Activated CD8-positive, alpha-beta T cell treated with anti-CD3 and anti-CD28 coated beads for 36 hours (primary cell): ENCODE data around the gene SCML1. TPM values are rescaled to one million over a fixed set of nuclear protein-coding genes. Genes with fewer than 3 reads are reported as not detected.
A peak's percentile ranks its signal among the peaks of the same experiment; 100 is the strongest.

Experiments
- ATAC-seq: fragments of 200-7000 bp; cut with Tn5 transposase; one replicate; pipeline ENCODE4 v1.10.0; 2021; ENCODE audit warnings: mild to moderate bottlenecking, moderate library complexity
- CTCF ChIA-PET: fragments of 350-600 bp; sonication (Branson Sonifier 250); formaldehyde crosslinking; loops from one replicate; lab custom pipeline; 2021; ENCODE audit warnings: antibody characterized with exemption; lab: Charles Lee
- POLR2A ChIA-PET: fragments of 350-600 bp; sonication (Branson Sonifier 250); formaldehyde crosslinking; loops from one replicate; lab custom pipeline; 2021; ENCODE audit warnings: antibody characterized with exemption; lab: Charles Lee
- DNase-seq: peaks from one replicate; pipeline ENCODE4 v3.0.0-alpha.2; 2020
- H3K27ac Mint-ChIP-seq: one replicate; pipeline ENCODE4 v1.8.0; 2021; ENCODE audit warnings: mild to moderate bottlenecking, mixed read lengths
- H3K27me3 Mint-ChIP-seq: one replicate; pipeline ENCODE4 v1.8.0; 2021; ENCODE audit warnings: mixed read lengths
- H3K36me3 Mint-ChIP-seq: one replicate; pipeline ENCODE4 v1.8.0; 2021; ENCODE audit warnings: low read depth, mixed read lengths
- H3K4me1 Mint-ChIP-seq: one replicate; pipeline ENCODE4 v1.8.0; 2021; ENCODE audit warnings: low read depth, mixed read lengths
- H3K4me3 Mint-ChIP-seq: one replicate; pipeline ENCODE4 v1.8.0; 2021; ENCODE audit warnings: mild to moderate bottlenecking, moderate library complexity, mixed read lengths
- H3K9me3 Mint-ChIP-seq: one replicate; pipeline ENCODE4 v1.8.0; 2021; ENCODE audit warnings: mixed read lengths
- CTCF ChIP-seq: fragments of 200-600 bp; IDR thresholded peaks from one replicate; pipeline ENCODE4 v1.8.0; 2022; ENCODE audit warnings: antibody characterized with exemption, mild to moderate bottlenecking
- intact Hi-C: fragments of 100-400 bp; cut with micrococcal nuclease; formaldehyde crosslinking; loops from one replicate; pipeline ENCODE4 v1.10.0; 2022
- total RNA-seq, 2 experiments: library from RNA; stranded (reverse); gene quantifications; one replicate each; pipeline ENCODE4 v1.2.3, GENCODE V29; 2021

Gene SCML1
- total RNA-seq, 2 experiments from 2014 or later, result 4.1 to 4.6 TPM

GRCh38 chrX:17737710-17737985, 355 bp downstream of the SCML1 start:
- Mint-ChIP-seq H3K27ac (peak overlapping the region; percentile 80), H3K4me1 (peaks cover 35% of the 10 kb centered on the region), H3K4me3 (peak overlapping the region; percentile 76), H3K9me3 (no peaks in the 10 kb centered on the region), H3K27me3 (no peaks in the 10 kb centered on the region), H3K36me3 (no peaks in the 10 kb centered on the region)
- ATAC-seq (peak; percentile 6), DNase-seq (peak; percentile 37)
- CTCF ChIA-PET, result no interaction called here
- intact Hi-C loops, result no loop called here
- TF ChIP-seq CTCF, result no peak
- POLR2A ChIA-PET, result interaction anchor here (1.4 kb wide), 1 partner anchor 11 kb away, joined by 3 read pairs; no protein-coding TSS in a partner anchor

- no peaks in the 10 kb centered on the region for H3K9me3 Mint-ChIP-seq
- no peak for TF ChIP-seq CTCF
- H3K4me1 Mint-ChIP-seq, result peaks cover 38% of the 10 kb centered on the region
- ChIA-PET POLR2A (interaction anchor here (1.4 kb wide), 1 partner anchor 11 kb away, joined by 3 read pairs; no protein-coding TSS in a partner anchor), CTCF (no interaction called here)
- peak; percentile 55 for DNase-seq
- peak overlapping the region; percentile 76 for H3K4me3 Mint-ChIP-seq
- ATAC-seq, result peak; percentile 10
- H3K27me3 Mint-ChIP-seq, result no peaks in the 10 kb centered on the region
- H3K36me3 Mint-ChIP-seq, result no peaks in the 10 kb centered on the region
- peak overlapping the region; percentile 80 for H3K27ac Mint-ChIP-seq
- intact Hi-C loops, result no loop called here
These were observed 857 bp downstream of the SCML1 start for GRCh38 chrX:17737986-17738713.

- no peaks in the 10 kb centered on the region for H3K27me3 Mint-ChIP-seq
- intact Hi-C loops, result no loop called here
- H3K4me1 Mint-ChIP-seq, result peaks cover 43% of the 10 kb centered on the region
- CTCF ChIA-PET, result no interaction called here
- peak overlapping the region; percentile 76 for H3K4me3 Mint-ChIP-seq
- ATAC-seq, result peak; percentile 6
- no peak for DNase-seq
- no peak for TF ChIP-seq CTCF
- no peaks in the 10 kb centered on the region for H3K36me3 Mint-ChIP-seq
- POLR2A ChIA-PET, result no interaction called here
- H3K27ac Mint-ChIP-seq, result peak overlapping the region; percentile 80
- no peaks in the 10 kb centered on the region for H3K9me3 Mint-ChIP-seq
These were observed 1.6 kb downstream of the SCML1 start for GRCh38 chrX:17738737-17739535.

GRCh38 chrX:17740137-17741122, 3.1 kb downstream of the SCML1 start:
- Mint-ChIP-seq H3K9me3 (no peaks in the 10 kb centered on the region), H3K4me3 (no peak overlapping the region), H3K4me1 (peaks cover 44% of the 10 kb centered on the region), H3K27me3 (no peaks in the 10 kb centered on the region), H3K36me3 (no peaks in the 10 kb centered on the region), H3K27ac (no peak overlapping the region)
- DNase-seq, result no peak
- ChIA-PET POLR2A (interaction anchor here (0.6 kb wide), 1 partner anchor 70 kb away, joined by 5 read pairs; no protein-coding TSS in a partner anchor), CTCF (no interaction called here)
- intact Hi-C loops, result no loop called here
- TF ChIP-seq CTCF, result no peak
- ATAC-seq, result no peak
